ENCODE data around the gene SLC35F1. TPM values are rescaled to one million over a fixed set of nuclear protein-coding genes. Genes with fewer than 3 reads are reported as not detected.
"Not testable (repeated sequence)": the region's sequence is repeated elsewhere in the genome, so short reads cannot be mapped to it uniquely, and the experiment has no call there.

The SLC35F1 gene
- total RNA-seq, 5 donors from 2014 or later (not counting 1 experiment from before 2014, with no cell fraction given): not detected

GRCh38 chr6:117955684-117956256 is 48.7 kb downstream of the SLC35F1 start:
- H3K9me3 ChIP-seq: no peaks in the 10 kb centered on the region
- no peaks in the 10 kb centered on the region for H3K36me3 ChIP-seq (ENCODE audit: control insufficient read depth in 2 of 2, extremely low read depth in 1 of 2, insufficient read depth in 1 of 2, low read length in 1 of 2)
- DNase-seq: no peak
- Mint-ChIP-seq H3K27ac (no peak overlapping the region), H3K4me1 (no peaks in the 10 kb centered on the region), H3K27me3 (peaks cover 3 to 4% of the 10 kb centered on the region in 2 donors), H3K4me3 (no peak overlapping the region), H3K9me3 (no peaks in the 10 kb centered on the region), H3K36me3 (no peaks in the 10 kb centered on the region)
- ChIA-PET CTCF (no interaction called here), POLR2A (no interaction called here)
- peaks cover 2 to 4% of the 10 kb centered on the region in 2 experiments for H3K27me3 ChIP-seq (replicated peaks in 1 of 2; ENCODE audit: control insufficient read depth in 2 of 2, extremely low read depth in 1 of 2, insufficient read depth in 2 of 2, low read length in 1 of 2)
- ATAC-seq (replicated peaks in 1 of 4): no peak
- no peak overlapping the region for H3K27ac ChIP-seq (ENCODE audit: low read length)
- no peak overlapping the region for H3K4me3 ChIP-seq (ENCODE audit: control insufficient read depth in 1 of 2, extremely low read depth in 1 of 2, low read length in 1 of 2)
- WGBS (ENCODE audit: insufficient coverage): 100% methylated on average over 1 of the region's 2 CpGs
- H3K4me1 ChIP-seq (ENCODE audit: control insufficient read depth in 1 of 2, extremely low read depth in 1 of 2, insufficient read depth in 2 of 2, low read length in 2 of 2): no peaks in the 10 kb centered on the region

- H3K27ac ChIP-seq (ENCODE audit: low read length): no peak overlapping the region
- Mint-ChIP-seq H3K4me1 (no peaks in the 10 kb centered on the region), H3K36me3 (no peaks in the 10 kb centered on the region), H3K27ac (no peak overlapping the region), H3K4me3 (no peak overlapping the region), H3K9me3 (no peaks in the 10 kb centered on the region), H3K27me3 (peaks cover 3 to 7% of the 10 kb centered on the region in 2 donors)
- H3K36me3 ChIP-seq (ENCODE audit: control insufficient read depth in 2 of 2, extremely low read depth in 1 of 2, insufficient read depth in 1 of 2, low read length in 1 of 2): no peaks in the 10 kb centered on the region
- H3K27me3 ChIP-seq (replicated peaks in 1 of 2; ENCODE audit: control insufficient read depth in 2 of 2, extremely low read depth in 1 of 2, insufficient read depth in 2 of 2, low read length in 1 of 2): peaks cover 2 to 4% of the 10 kb centered on the region in 2 experiments
- DNase-seq (no peak), ATAC-seq (replicated peaks in 1 of 4) (no peak)
- H3K9me3 ChIP-seq: no peaks in the 10 kb centered on the region
- WGBS (ENCODE audit: insufficient coverage): 86% methylated on average over 3 of the region's 5 CpGs
- no peak overlapping the region for H3K4me3 ChIP-seq (ENCODE audit: control insufficient read depth in 1 of 2, extremely low read depth in 1 of 2, low read length in 1 of 2)
- CTCF ChIA-PET: no interaction called here
- POLR2A ChIA-PET: no interaction called here
- no peaks in the 10 kb centered on the region for H3K4me1 ChIP-seq (ENCODE audit: control insufficient read depth in 1 of 2, extremely low read depth in 1 of 2, insufficient read depth in 2 of 2, low read length in 2 of 2)
These were observed 49.3 kb downstream of the SLC35F1 start for GRCh38 chr6:117956386-117956785.

- no peaks in the 10 kb centered on the region for H3K4me1 Mint-ChIP-seq
- no peaks in the 10 kb centered on the region for H3K9me3 Mint-ChIP-seq
- no peaks in the 10 kb centered on the region for H3K36me3 Mint-ChIP-seq
- peaks cover 3 to 7% of the 10 kb centered on the region in 2 donors for H3K27me3 Mint-ChIP-seq
- no CpG with 5 or more reads among the region's 3 CpGs for WGBS (ENCODE audit: insufficient coverage)
- Histone ChIP-seq H3K4me1 (ENCODE audit: control insufficient read depth in 1 of 2, extremely low read depth in 1 of 2, insufficient read depth in 2 of 2, low read length in 2 of 2) (no peaks in the 10 kb centered on the region), H3K27ac (ENCODE audit: low read length) (no peak overlapping the region), H3K36me3 (ENCODE audit: control insufficient read depth in 2 of 2, extremely low read depth in 1 of 2, insufficient read depth in 1 of 2, low read length in 1 of 2) (no peaks in the 10 kb centered on the region), H3K27me3 (replicated peaks in 1 of 2; ENCODE audit: control insufficient read depth in 2 of 2, extremely low read depth in 1 of 2, insufficient read depth in 2 of 2, low read length in 1 of 2) (no peaks in the 10 kb centered on the region), H3K4me3 (ENCODE audit: control insufficient read depth in 1 of 2, extremely low read depth in 1 of 2, low read length in 1 of 2) (no peak overlapping the region), H3K9me3 (no peaks in the 10 kb centered on the region)
- ATAC-seq (replicated peaks in 1 of 4) (no peak), DNase-seq (no peak)
- H3K4me3 Mint-ChIP-seq: no peak overlapping the region
- CTCF ChIA-PET: no interaction called here
- H3K27ac Mint-ChIP-seq: no peak overlapping the region
- POLR2A ChIA-PET: no interaction called here
These were observed 51.5 kb downstream of the SLC35F1 start for GRCh38 chr6:117958536-117958935.

GRCh38 chr6:117960877-117961276 is 53.8 kb downstream of the SLC35F1 start:
- Mint-ChIP-seq H3K36me3 (no peaks in the 10 kb centered on the region), H3K27me3 (peaks cover 7 to 10% of the 10 kb centered on the region in 2 donors), H3K4me1 (no peaks in the 10 kb centered on the region), H3K27ac (no peak overlapping the region), H3K9me3 (peaks cover 9 to 11% (median 11%) of the 10 kb centered on the region in 3 donors), H3K4me3 (no peak overlapping the region)
- Histone ChIP-seq H3K27ac (ENCODE audit: low read length) (no peak overlapping the region), H3K9me3 (no peaks in the 10 kb centered on the region), H3K4me1 (ENCODE audit: control insufficient read depth in 1 of 2, extremely low read depth in 1 of 2, insufficient read depth in 2 of 2, low read length in 2 of 2) (no peaks in the 10 kb centered on the region), H3K27me3 (replicated peaks in 1 of 2; ENCODE audit: control insufficient read depth in 2 of 2, extremely low read depth in 1 of 2, insufficient read depth in 2 of 2, low read length in 1 of 2) (no peaks in the 10 kb centered on the region), H3K4me3 (ENCODE audit: control insufficient read depth in 1 of 2, extremely low read depth in 1 of 2, low read length in 1 of 2) (no peak overlapping the region), H3K36me3 (ENCODE audit: control insufficient read depth in 2 of 2, extremely low read depth in 1 of 2, insufficient read depth in 1 of 2, low read length in 1 of 2) (no peaks in the 10 kb centered on the region)
- no peak for ATAC-seq (replicated peaks in 1 of 4)
- ChIA-PET POLR2A (no interaction called here), CTCF (no interaction called here)
- no peak for DNase-seq
- WGBS (ENCODE audit: insufficient coverage): 88% methylated on average over 1 of the region's 1 CpG

GRCh38 chr6:117961301-117961700 is 54.2 kb downstream of the SLC35F1 start:
- H3K9me3 ChIP-seq: no peaks in the 10 kb centered on the region
- Mint-ChIP-seq H3K4me1 (no peaks in the 10 kb centered on the region), H3K27me3 (peaks cover 7 to 10% of the 10 kb centered on the region in 2 donors), H3K9me3 (peaks cover 11 to 12% (median 11%) of the 10 kb centered on the region in 3 donors), H3K27ac (no peak overlapping the region), H3K36me3 (no peaks in the 10 kb centered on the region), H3K4me3 (no peak overlapping the region)
- ChIA-PET POLR2A (no interaction called here), CTCF (no interaction called here)
- DNase-seq: no peak
- no peak overlapping the region for H3K4me3 ChIP-seq (ENCODE audit: control insufficient read depth in 1 of 2, extremely low read depth in 1 of 2, low read length in 1 of 2)
- no peak for ATAC-seq (replicated peaks in 1 of 4)
- H3K27ac ChIP-seq (ENCODE audit: low read length): no peak overlapping the region
- H3K4me1 ChIP-seq (ENCODE audit: control insufficient read depth in 1 of 2, extremely low read depth in 1 of 2, insufficient read depth in 2 of 2, low read length in 2 of 2): no peaks in the 10 kb centered on the region
- no peaks in the 10 kb centered on the region for H3K27me3 ChIP-seq (replicated peaks in 1 of 2; ENCODE audit: control insufficient read depth in 2 of 2, extremely low read depth in 1 of 2, insufficient read depth in 2 of 2, low read length in 1 of 2)
- no peaks in the 10 kb centered on the region for H3K36me3 ChIP-seq (ENCODE audit: control insufficient read depth in 2 of 2, extremely low read depth in 1 of 2, insufficient read depth in 1 of 2, low read length in 1 of 2)
- WGBS (ENCODE audit: insufficient coverage): 67% methylated on average over 2 of the region's 3 CpGs

GRCh38 chr6:117965763-117966162 is 58.7 kb downstream of the SLC35F1 start:
- CTCF ChIA-PET: interaction anchor here in 1 of 2 donors (0.8 kb wide), 1 partner anchor 10 kb away, joined by 3 read pairs; no protein-coding TSS in a partner anchor
- H3K27ac Mint-ChIP-seq; H3K4me3 ChIP-seq (ENCODE audit: control insufficient read depth in 1 of 2, extremely low read depth in 1 of 2, low read length in 1 of 2); H3K4me3 Mint-ChIP-seq; H3K27me3 ChIP-seq (replicated peaks in 1 of 2; ENCODE audit: control insufficient read depth in 2 of 2, extremely low read depth in 1 of 2, insufficient read depth in 2 of 2, low read length in 1 of 2); DNase-seq; H3K4me1 ChIP-seq (ENCODE audit: control insufficient read depth in 1 of 2, extremely low read depth in 1 of 2, insufficient read depth in 2 of 2, low read length in 2 of 2); H3K36me3 ChIP-seq (ENCODE audit: control insufficient read depth in 2 of 2, extremely low read depth in 1 of 2, insufficient read depth in 1 of 2, low read length in 1 of 2); POLR2A ChIA-PET; H3K27ac ChIP-seq (ENCODE audit: low read length); H3K4me1 Mint-ChIP-seq; ATAC-seq (replicated peaks in 1 of 4); H3K9me3 ChIP-seq; H3K36me3 Mint-ChIP-seq: not testable (repeated sequence)
- WGBS (ENCODE audit: insufficient coverage): 88% methylated on average over 3 of the region's 7 CpGs
- Mint-ChIP-seq H3K27me3 (peaks cover 6 to 22% of the 10 kb centered on the region in 2 donors), H3K9me3 (peaks cover 11 to 17% (median 13%) of the 10 kb centered on the region in 3 donors)

GRCh38 chr6:117971637-117972036 is 64.6 kb downstream of the SLC35F1 start:
- POLR2A ChIA-PET: interaction anchor here in 1 of 2 donors (0.6 kb wide), 1 partner anchor 147 kb away, joined by 3 read pairs; no protein-coding TSS in a partner anchor
- H3K36me3 Mint-ChIP-seq: no peaks in the 10 kb centered on the region

More at GRCh38 chr6:117971637-117972036, 64.6 kb downstream of the SLC35F1 start:
- Histone ChIP-seq H3K4me1 (ENCODE audit: control insufficient read depth in 1 of 2, extremely low read depth in 1 of 2, insufficient read depth in 2 of 2, low read length in 2 of 2) (no peaks in the 10 kb centered on the region), H3K36me3 (ENCODE audit: control insufficient read depth in 2 of 2, extremely low read depth in 1 of 2, insufficient read depth in 1 of 2, low read length in 1 of 2) (no peaks in the 10 kb centered on the region), H3K9me3 (no peaks in the 10 kb centered on the region), H3K27me3 (replicated peaks in 1 of 2; ENCODE audit: control insufficient read depth in 2 of 2, extremely low read depth in 1 of 2, insufficient read depth in 2 of 2, low read length in 1 of 2) (no peaks in the 10 kb centered on the region), H3K4me3 (ENCODE audit: control insufficient read depth in 1 of 2, extremely low read depth in 1 of 2, low read length in 1 of 2) (no peak overlapping the region), H3K27ac (ENCODE audit: low read length) (no peak overlapping the region)
- Mint-ChIP-seq H3K4me1 (no peaks in the 10 kb centered on the region), H3K27ac (no peak overlapping the region), H3K9me3 (peaks cover 2 to 11% (median 4%) of the 10 kb centered on the region in 3 donors), H3K27me3 (peaks cover 6 to 20% of the 10 kb centered on the region in 2 donors), H3K4me3 (no peak overlapping the region)
- DNase-seq (no peak), ATAC-seq (replicated peaks in 1 of 4) (no peak)
- CTCF ChIA-PET: interaction anchor here in 1 of 2 donors (1.2 kb wide), 1 partner anchor 10 kb away, joined by 5 read pairs; no protein-coding TSS in a partner anchor
